H1 (cell line): Measurements from ENCODE around the gene TNIK. TPM values are rescaled to one million over a fixed set of nuclear protein-coding genes. Genes with fewer than 3 reads are reported as not detected.

Experiments used
- CTCF ChIA-PET: fragments of 300-600 bp; sonication (Branson Sonifier 250); formaldehyde crosslinking; loops from one replicate; lab custom pipeline; 2021; ENCODE audit not compliant: partially characterized antibody; lab: Charles Lee
- POLR2A ChIA-PET: fragments of 300-600 bp; sonication (Branson Sonifier 250); formaldehyde crosslinking; loops from one replicate; lab custom pipeline; 2021; ENCODE audit warnings: inconsistent platforms; ENCODE audit not compliant: partially characterized antibody; lab: Charles Lee
- DNase-seq, 2 experiments: peaks; one replicate each; pipeline versions ENCODE4 v3.0.0 to v3.0.0-alpha.2; 2010 to 2022; ENCODE audit warnings: low spot score in 2 of 2, low read depth in 1 of 2, mixed read lengths in 1 of 2
- FAIRE-seq: peaks from 2 replicates; lab custom pipeline; 2011; peaks lifted over from hg19 to GRCh38; lab: Jason Lieb, UNC
- H2AFZ ChIP-seq: 2 replicates; pipeline ENCODE4 v1.8.1; 2012; ENCODE audit warnings: low read length, inconsistent platforms
- H2AK5ac ChIP-seq: 2 replicates; pipeline ENCODE4 v1.6.1; 2013; ENCODE audit warnings: low read depth, low read length
- H2BK120ac ChIP-seq: replicated peaks from 2 replicates; pipeline ENCODE3; 2013; ENCODE audit warnings: low read depth, low read length, inconsistent platforms
- H2BK12ac ChIP-seq: 2 replicates; pipeline ENCODE4 v1.6.1; 2013; ENCODE audit warnings: low read depth, low read length
- H2BK15ac ChIP-seq: 2 replicates; pipeline ENCODE4 v1.6.1; 2013; ENCODE audit warnings: low read length
- H2BK20ac ChIP-seq: 2 replicates; pipeline ENCODE4 v1.6.1; 2013; ENCODE audit warnings: low read length
- H2BK5ac ChIP-seq: 2 replicates; pipeline ENCODE4 v1.6.1; 2013; ENCODE audit warnings: low read depth, low read length
- H3K14ac ChIP-seq: 2 replicates; pipeline ENCODE4 v1.6.1; 2013; ENCODE audit warnings: inconsistent platforms; ENCODE audit not compliant: insufficient read length
- H3K18ac ChIP-seq: 2 replicates; pipeline ENCODE4 v1.6.1; 2013; ENCODE audit warnings: low read length; ENCODE audit errors: extremely low read depth
- H3K23ac ChIP-seq: 2 replicates; pipeline ENCODE4 v1.6.1; 2013; ENCODE audit warnings: inconsistent platforms; ENCODE audit not compliant: insufficient read length
- H3K23me2 ChIP-seq: 2 replicates; pipeline ENCODE4 v1.6.1; 2013; ENCODE audit warnings: low read depth, low read length
- H3K27ac ChIP-seq: 2 replicates; pipeline ENCODE4 v1.6.1; 2011; ENCODE audit warnings: low read depth, low read length, inconsistent platforms
- H3K27me3 ChIP-seq, 4 experiments: replicated peaks in 1 of 4; 1 replicate in 1 of 4; 2 replicates in 3 of 4; pipeline versions ENCODE4 v1.6.1 to v1.8.1; 2011 to 2013; ENCODE audit warnings: low read length in 3 of 4, mild to moderate bottlenecking in 3 of 4, inconsistent platforms in 2 of 4, mixed read lengths in 2 of 4, moderate library complexity in 1 of 4; ENCODE audit not compliant: control insufficient read depth in 3 of 4, insufficient read depth in 3 of 4; ENCODE audit errors: extremely low read depth in 1 of 4
- H3K36me3 ChIP-seq, 4 experiments: 2 replicates each; pipeline versions ENCODE4 v1.6.1 to v1.8.1; 2011 to 2013; ENCODE audit warnings: mild to moderate bottlenecking in 4 of 4, low read length in 3 of 4, moderate library complexity in 2 of 4, control low read depth in 1 of 4, inconsistent platforms in 1 of 4; ENCODE audit not compliant: insufficient read depth in 4 of 4, control insufficient read depth in 2 of 4
- H3K4ac ChIP-seq: replicated peaks from 2 replicates; pipeline ENCODE3; 2013; ENCODE audit warnings: low read length, low read depth, mixed read lengths, inconsistent platforms; ENCODE audit not compliant: insufficient read length
- H3K4me1 ChIP-seq, 4 experiments: replicated peaks in 1 of 4; 1 replicate in 1 of 4; 2 replicates in 3 of 4; pipeline versions ENCODE4 v1.6.1 to v1.8.1; 2011 to 2013; ENCODE audit warnings: low read length in 3 of 4, inconsistent platforms in 2 of 4, mixed read lengths in 1 of 4; ENCODE audit not compliant: insufficient read depth in 4 of 4, control insufficient read depth in 3 of 4
- H3K4me2 ChIP-seq, 2 experiments: 2 replicates each; pipeline versions ENCODE4 v1.6.1 to v1.8.1; 2011 to 2013; ENCODE audit warnings: low read depth in 2 of 2, low read length in 2 of 2, control low read depth in 1 of 2, inconsistent platforms in 1 of 2, mild to moderate bottlenecking in 1 of 2; ENCODE audit not compliant: insufficient read depth in 1 of 2
- H3K4me3 ChIP-seq, 4 experiments: fragments of 200-600, 300-600 bp in 1 of 4; sonication (generic), shearing (Covaris generic), sonication (Bioruptor Twin) in 1 of 4; 2 replicates each; pipeline versions ENCODE4 v1.5.1 to v1.8.1; 2011 to 2016; ENCODE audit warnings: low read length in 4 of 4, low read depth in 3 of 4, control low read depth in 2 of 4, inconsistent platforms in 2 of 4, mild to moderate bottlenecking in 2 of 4, mixed read lengths in 1 of 4, moderate library complexity in 1 of 4; ENCODE audit not compliant: insufficient read depth in 2 of 4; ENCODE audit errors: extremely low read depth in 1 of 4
- H3K56ac ChIP-seq: replicated peaks from 2 replicates; pipeline ENCODE3; 2013; ENCODE audit warnings: low read depth, mild to moderate bottlenecking, mixed read lengths, low read length, inconsistent platforms; ENCODE audit not compliant: insufficient read length
- H3K79me1 ChIP-seq: 2 replicates; pipeline ENCODE4 v1.6.1; 2013; ENCODE audit warnings: low read depth, low read length, control low read depth
- H3K79me2 ChIP-seq, 2 experiments: 2 replicates each; pipeline versions ENCODE4 v1.6.1 to v1.8.1; 2012 to 2013; ENCODE audit warnings: low read length in 2 of 2, mild to moderate bottlenecking in 2 of 2, inconsistent platforms in 1 of 2; ENCODE audit not compliant: insufficient read depth in 2 of 2, control insufficient read depth in 1 of 2
- H3K9ac ChIP-seq, 4 experiments: replicated peaks in 1 of 4; 1 replicate in 1 of 4; 2 replicates in 3 of 4; pipeline versions ENCODE4 v1.6.1 to v1.8.1; 2011 to 2013; ENCODE audit warnings: low read depth in 3 of 4, low read length in 3 of 4, control low read depth in 2 of 4, mild to moderate bottlenecking in 2 of 4, moderate library complexity in 2 of 4, inconsistent platforms in 1 of 4; ENCODE audit errors: extremely low read depth in 1 of 4
- H3K9me3 ChIP-seq, 2 experiments: 2 replicates each; pipeline versions ENCODE4 v1.6.1 to v1.8.1; 2012 to 2013; ENCODE audit warnings: mild to moderate bottlenecking in 2 of 2, moderate library complexity in 2 of 2, control low read depth in 1 of 2, inconsistent platforms in 1 of 2, low read depth in 1 of 2, low read length in 1 of 2, mixed read lengths in 1 of 2; ENCODE audit not compliant: insufficient read depth in 2 of 2
- H4K20me1 ChIP-seq, 2 experiments: replicated peaks in 1 of 2; 2 replicates each; pipeline versions ENCODE3 to v1.8.1; 2011 to 2013; ENCODE audit warnings: inconsistent platforms in 2 of 2, low read length in 2 of 2, mild to moderate bottlenecking in 1 of 2; ENCODE audit not compliant: insufficient read depth in 2 of 2, control insufficient read depth in 1 of 2
- H4K5ac ChIP-seq: 2 replicates; pipeline ENCODE4 v1.6.1; 2013; ENCODE audit warnings: low read length, low read depth, mixed read lengths, inconsistent platforms; ENCODE audit not compliant: insufficient read length
- H4K8ac ChIP-seq: 2 replicates; pipeline ENCODE4 v1.8.0; 2013; ENCODE audit warnings: mild to moderate bottlenecking, moderate library complexity, low read length, inconsistent platforms; ENCODE audit not compliant: insufficient read depth; ENCODE audit errors: extremely low read depth
- H4K91ac ChIP-seq: replicated peaks from 2 replicates; pipeline ENCODE3; 2013; ENCODE audit warnings: low read length, mixed read lengths, inconsistent platforms; ENCODE audit not compliant: insufficient read length
- HDAC2 ChIP-seq, 2 experiments: fragments of 300-600 bp in 1 of 2; sonication (generic) in 1 of 2; IDR thresholded peaks; 2 replicates each; pipeline ENCODE4 v1.6.1; 2011 to 2012; ENCODE audit warnings: low read depth in 2 of 2, low read length in 2 of 2, mild to moderate bottlenecking in 2 of 2, moderate library complexity in 2 of 2, borderline replicate concordance in 1 of 2, inconsistent platforms in 1 of 2
- RAD21 ChIP-seq, 2 experiments: IDR thresholded peaks in 1 of 2; conservative IDR thresholded peaks in 1 of 2; 2 replicates each; pipeline ENCODE4 v1.6.1; 2011; ENCODE audit warnings: low read depth in 2 of 2, low read length in 2 of 2, improper control_type of control experiment in 1 of 2, inconsistent platforms in 1 of 2, mild to moderate bottlenecking in 1 of 2, moderate library complexity in 1 of 2
- RBBP5 ChIP-seq: IDR thresholded peaks from 2 replicates; pipeline ENCODE4 v1.7.1; 2012; ENCODE audit warnings: low read depth, mild to moderate bottlenecking, inconsistent platforms, low read length, moderate library complexity, borderline replicate concordance
- RNF2 ChIP-seq: fragments of 200-900, 300-1000 bp; sonication (generic); IDR thresholded peaks from 2 replicates; pipeline ENCODE4 v1.7.1; 2016; ENCODE audit warnings: borderline replicate concordance, low read depth, mild to moderate bottlenecking, antibody characterized with exemption, low read length; ENCODE audit not compliant: poor library complexity, severe bottlenecking; ENCODE audit errors: missing control alignments
- TEAD4 ChIP-seq: IDR thresholded peaks from 2 replicates; pipeline ENCODE4 v1.6.1; 2012; ENCODE audit warnings: low read depth, low read length, inconsistent platforms, mixed read lengths
- WGBS, 2 experiments: shearing (Covaris generic) in 1 of 2; methylation state at CpG; one replicate each; pipeline versions ENCODE4 v1.1.6 to v1.1.7; 2013 to 2015; ENCODE audit warnings: low lambda C conversion rate in 2 of 2, mixed read lengths in 2 of 2, inconsistent platforms in 1 of 2, low coverage in 1 of 2, missing lambda C conversion rate in 1 of 2; ENCODE audit not compliant: insufficient replicate concordance in 2 of 2, insufficient coverage in 1 of 2, insufficient read length in 1 of 2; ENCODE audit errors: extremely low coverage in 1 of 2, missing lambda C conversion rate in 1 of 2; 5-methylcytosine and 5-hydroxymethylcytosine counted together
- polyA plus RNA-seq, 7 experiments: library from polyadenylated mRNA; depleted of rRNA in 3 of 7; stranded (reverse) in 5 of 7; unstranded in 2 of 7; fragments of >200 nt in 5 of 7; fragments of 200-250 nt in 2 of 7; gene quantifications; 1 replicate in 5 of 7; 2 replicates in 1 of 7; 4 replicates in 1 of 7; pipeline versions ENCODE4 v1.2.1 to v1.2.3, GENCODE V29; 2011 to 2013; ENCODE audit warnings: missing spikeins in 2 of 7, mixed read lengths in 2 of 7
- total RNA-seq: library from RNA; stranded (reverse); fragmentation: NEBNext Ultra II Directional; extraction: Animal tissue kit (Norgen Biotek cat#: 25700); gene quantifications from 2 replicates; pipeline ENCODE4 v1.2.1, GENCODE V29; 2021

TNIK gene
- total and polyA plus RNA-seq, 2 of the 8 experiments (the other 6 are each of a cell fraction or from before 2014, with no cell fraction given): 7.4 to 42.0 TPM

- CTCF ChIA-PET: interaction anchor here (0.6 to 1.7 kb wide), 9 partner anchors 10 to 421 kb away, joined by 3 to 6 read pairs (median 4); no protein-coding TSS in a partner anchor
- no peak overlapping the region for H3K27ac ChIP-seq
- no peak overlapping the region for H3K56ac ChIP-seq
- H3K79me1 ChIP-seq: no peaks in the 10 kb centered on the region
- no peaks in the 10 kb centered on the region for H3K27me3 ChIP-seq
- H2BK5ac ChIP-seq: peak overlapping the region; percentile 11; the same call in 1 of the 2 replicates
- FAIRE-seq (no peak), DNase-seq (no peak)
- peaks cover 0 to 12% (median 5%) of the 10 kb centered on the region in 4 experiments; a peak in 4 of 7 replicates for H3K4me1 ChIP-seq
- POLR2A ChIA-PET: no interaction called here
- no peak overlapping the region for H2AK5ac ChIP-seq
- H3K9ac ChIP-seq: no peak overlapping the region
- no peak overlapping the region for H4K8ac ChIP-seq
- H4K91ac ChIP-seq: peak overlapping the region; percentile 22
- TF ChIP-seq TEAD4 (no peak), HDAC2 (IDR thresholded peaks at IDR 0.05; ENCODE audit: borderline replicate concordance in 1 of 2, low read depth in 2 of 2, low read length in 2 of 2) (0 out of 4 replicates have a peak, but pooled peaks of 1 of the 2 experiments have one; percentile 59), RNF2 (no peak), RAD21 (IDR thresholded peaks at IDR 0.05 in 1 of 2, conservative IDR thresholded peaks at IDR 0.05 in 1 of 2; ENCODE audit: low read depth in 2 of 2, low read length in 2 of 2) (peak in 1 of 2 experiments; percentile 6; a peak in 1 of 4 replicates), RBBP5 (0 out of 2 replicates have a peak, but pooled peaks have one; percentile 35)
- H4K20me1 ChIP-seq: no peaks in the 10 kb centered on the region
- no peak overlapping the region for H2BK15ac ChIP-seq
- H3K4me2 ChIP-seq: peak overlapping the region; percentile 9 to 58
- H3K23ac ChIP-seq: no peak overlapping the region
- WGBS, 2 experiments: 57% methylated on average over 3 of the region's 3 CpGs; no CpG with 5 or more reads in 1 of the 2 experiments
- H2BK12ac ChIP-seq: peak overlapping the region; percentile 52; the same call in 1 of the 2 replicates
- H3K9me3 ChIP-seq: peaks cover 5 to 7% of the 10 kb centered on the region in 2 experiments
- H3K36me3 ChIP-seq: peaks cover 0 to 17% (median 0%) of the 10 kb centered on the region in 4 experiments; a peak in 2 of 8 replicates
- no peaks in the 10 kb centered on the region for H3K23me2 ChIP-seq
- peak overlapping the region; percentile 63 for H3K18ac ChIP-seq
- no peaks in the 10 kb centered on the region for H3K79me2 ChIP-seq
- no peak overlapping the region for H3K4ac ChIP-seq
- H4K5ac ChIP-seq: no peak overlapping the region
- peak overlapping the region; percentile 52; the same call in 1 of the 2 replicates for H2BK20ac ChIP-seq
- no peak overlapping the region for H2AFZ ChIP-seq
- no peak overlapping the region for H2BK120ac ChIP-seq
- no peak overlapping the region for H3K14ac ChIP-seq
- H3K4me3 ChIP-seq: no peak overlapping the region
These were observed 294.7 kb downstream of the TNIK start for GRCh38 chr3:171165499-171165921.
